ENCODE measurements around the gene DRICH1. TPM values are rescaled to one million over a fixed set of nuclear protein-coding genes. Genes with fewer than 3 reads are reported as not detected.
"Not testable (repeated sequence)": the region's sequence is repeated elsewhere in the genome, so short reads cannot be mapped to it uniquely, and the experiment has no call there.

Gene DRICH1
- total RNA-seq, 1 donor = 0.54 TPM

DNA sequence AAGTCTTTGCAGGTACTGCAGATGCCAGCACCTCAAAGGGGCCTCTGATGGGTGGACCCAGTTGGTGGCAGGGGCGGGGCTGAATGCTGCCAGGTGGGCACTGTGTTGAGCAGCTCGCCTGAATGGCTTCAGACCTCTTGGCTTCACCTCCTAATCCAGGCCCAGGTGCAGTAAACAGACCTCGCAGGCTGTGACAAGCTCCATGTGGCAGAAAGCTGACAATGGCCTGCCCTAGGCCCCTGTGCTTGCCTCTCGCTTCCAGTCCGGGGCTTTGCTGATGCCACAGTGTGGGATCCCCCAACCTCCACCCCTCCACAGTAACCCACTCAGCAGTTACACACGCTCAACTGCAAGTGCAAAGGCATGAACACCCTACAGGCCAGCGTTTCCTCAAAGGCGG is 61.4 kb downstream of the DRICH1 start:
- no peak for DNase-seq (ENCODE audit: low read depth in 2 of 3, low spot score in 2 of 3)

DNA sequence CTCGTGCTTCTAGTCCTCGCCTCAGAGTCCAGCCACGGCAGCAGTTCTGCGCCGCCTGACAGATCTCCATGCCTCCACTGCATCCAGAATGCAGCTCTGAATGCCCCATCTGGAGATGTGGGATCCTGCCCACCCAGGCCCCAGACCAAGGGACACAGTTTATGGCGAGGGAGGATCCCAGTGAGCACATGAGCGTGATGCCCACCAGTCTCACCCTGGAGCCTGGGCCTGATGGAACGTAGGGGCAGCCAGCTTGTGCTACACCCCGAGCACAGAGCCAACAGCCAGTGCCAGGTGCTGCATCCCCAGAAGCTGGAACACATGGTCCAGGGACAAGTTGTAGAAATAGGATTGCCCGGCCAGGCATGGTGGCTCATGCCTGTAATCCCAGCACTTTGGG is 62.4 kb downstream of the DRICH1 start:
- DNase-seq (ENCODE audit: low read depth in 2 of 3, low spot score in 2 of 3) = no peak

DNA sequence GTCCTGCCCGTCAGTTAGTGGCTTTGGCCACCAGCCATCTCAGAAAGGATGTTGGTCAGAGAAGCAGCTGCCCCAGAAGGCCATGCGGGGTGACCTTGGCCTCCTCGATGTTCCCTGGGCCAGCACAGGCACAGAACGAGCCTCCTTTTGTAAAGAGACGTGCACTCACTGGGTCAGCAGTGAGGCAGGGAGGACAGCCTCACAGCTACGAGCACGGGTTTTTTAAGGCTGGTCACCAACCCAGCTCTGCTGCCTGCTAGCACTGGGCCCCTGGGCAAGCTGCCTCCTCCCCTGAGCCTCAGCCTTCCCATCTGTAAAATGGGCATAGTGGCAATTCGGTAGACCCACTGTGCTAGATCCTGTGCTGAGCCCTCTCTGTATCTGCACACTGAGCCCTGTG is 62.8 kb downstream of the DRICH1 start:
- no peak for DNase-seq (ENCODE audit: low read depth in 2 of 3, low spot score in 2 of 3)

DNA sequence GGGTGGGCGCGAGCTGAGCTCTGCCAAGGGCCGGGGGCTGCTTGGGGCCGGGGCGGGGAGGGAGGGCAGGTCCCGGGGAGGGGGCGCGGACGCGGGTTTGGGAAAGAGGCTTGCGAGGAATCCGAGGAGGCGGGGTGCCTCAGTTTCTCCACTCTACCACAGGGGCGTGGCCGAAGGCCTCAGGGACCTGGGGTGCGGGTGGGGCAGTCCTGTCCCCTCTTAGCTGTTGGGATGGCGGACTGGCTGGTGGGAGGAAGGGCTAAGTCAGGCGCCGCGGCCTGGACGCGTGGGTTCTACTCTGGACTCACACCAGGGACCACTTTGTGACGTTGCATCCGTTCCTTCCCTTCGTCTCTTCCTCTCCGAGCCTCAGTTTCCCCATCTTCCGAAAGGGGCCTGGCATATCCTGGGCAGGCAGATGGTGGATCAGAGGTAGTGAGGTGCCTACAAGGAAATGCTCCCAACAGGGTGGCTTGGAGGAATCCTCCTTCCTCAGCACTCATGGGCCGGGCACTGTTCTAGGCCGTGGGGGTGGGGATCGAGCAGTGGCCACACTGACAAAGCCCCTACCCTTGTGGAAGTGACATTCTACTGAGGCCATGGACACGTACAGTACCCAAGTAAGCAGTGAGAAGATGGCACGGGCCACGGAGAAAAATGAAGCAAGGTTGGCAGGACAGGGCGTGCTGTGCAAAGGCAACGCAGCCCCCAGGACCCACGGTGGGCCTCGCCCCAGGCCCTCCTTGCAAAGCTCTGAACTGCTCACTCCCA is 65.2 kb downstream of the DRICH1 start:
- no peak for DNase-seq (ENCODE audit: low read depth in 2 of 3, low spot score in 2 of 3)

DNA sequence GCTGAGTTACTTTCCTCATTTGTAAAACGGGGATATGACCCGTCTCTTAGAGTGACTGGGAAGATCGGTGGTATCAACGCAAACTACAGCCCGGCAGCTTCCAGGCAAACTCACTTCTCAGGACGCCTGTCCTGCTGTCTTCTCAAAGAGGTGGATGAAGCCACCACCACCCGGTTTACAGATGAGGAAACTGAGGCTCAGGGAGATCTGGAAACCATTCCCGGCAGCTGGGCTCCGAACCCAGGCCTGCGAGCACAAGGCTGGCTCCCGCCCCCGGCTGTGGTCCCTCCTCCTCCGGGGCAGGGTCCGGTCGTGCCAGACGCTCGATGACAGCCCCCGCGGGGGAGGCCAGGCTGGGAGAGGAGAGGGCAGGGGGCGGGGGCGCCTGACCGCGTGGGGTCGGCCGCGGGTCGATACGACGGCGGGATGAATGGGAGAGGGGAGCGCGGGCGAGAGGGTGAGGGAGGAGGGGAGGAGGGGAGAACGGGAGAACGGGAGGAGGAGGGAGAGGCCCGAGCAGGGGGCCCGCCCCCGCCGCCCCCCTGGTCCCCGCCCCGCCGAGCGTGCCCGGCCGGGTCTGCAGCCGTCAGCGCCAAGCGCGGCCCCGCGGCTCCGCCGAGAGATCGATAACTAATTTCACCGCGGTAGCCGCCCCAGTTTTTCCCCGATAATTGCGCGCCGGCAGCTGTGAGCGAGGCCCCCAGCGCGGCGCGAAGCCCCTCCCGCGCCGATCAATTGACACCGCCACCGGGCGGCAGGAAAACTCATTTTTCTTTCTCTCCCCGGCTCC is 66.0 kb downstream of the DRICH1 start:
- DNase-seq (ENCODE audit: low read depth in 2 of 3, low spot score in 2 of 3) = peak in 1 of 3 donors; percentile 43

DNA sequence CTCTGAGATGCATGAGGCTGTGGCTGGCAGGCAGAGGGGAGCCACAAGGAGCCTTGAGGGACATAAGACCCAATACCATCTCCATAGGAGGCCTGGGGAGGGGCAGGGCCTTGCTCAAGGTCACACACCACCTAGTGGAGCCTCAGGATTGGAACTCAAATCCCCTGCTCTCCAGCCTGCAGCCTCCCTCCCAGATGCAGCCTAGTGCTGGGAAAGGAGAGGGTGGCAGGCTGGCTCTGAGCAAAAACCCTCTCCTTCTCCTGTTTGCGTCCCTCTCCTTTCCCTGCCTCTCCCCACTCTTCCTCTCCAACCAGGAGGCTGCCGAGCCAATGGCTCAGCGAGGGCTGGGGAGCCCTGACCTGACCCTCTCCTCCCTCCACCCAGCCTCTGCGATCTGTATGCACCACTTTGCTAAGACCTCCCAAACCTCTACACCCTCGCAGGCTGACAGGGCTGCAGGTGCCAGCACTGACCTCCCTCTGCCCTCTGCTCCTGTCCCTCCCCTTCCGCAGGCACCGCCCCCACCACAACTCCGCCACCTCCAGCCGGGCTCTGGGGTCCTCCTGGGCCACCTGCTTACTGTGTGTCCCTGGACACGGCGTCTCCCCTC is 66.7 kb downstream of the DRICH1 start:
- peak in 1 of 3 donors; percentile 44 for DNase-seq (ENCODE audit: low read depth in 2 of 3, low spot score in 2 of 3)

DNA sequence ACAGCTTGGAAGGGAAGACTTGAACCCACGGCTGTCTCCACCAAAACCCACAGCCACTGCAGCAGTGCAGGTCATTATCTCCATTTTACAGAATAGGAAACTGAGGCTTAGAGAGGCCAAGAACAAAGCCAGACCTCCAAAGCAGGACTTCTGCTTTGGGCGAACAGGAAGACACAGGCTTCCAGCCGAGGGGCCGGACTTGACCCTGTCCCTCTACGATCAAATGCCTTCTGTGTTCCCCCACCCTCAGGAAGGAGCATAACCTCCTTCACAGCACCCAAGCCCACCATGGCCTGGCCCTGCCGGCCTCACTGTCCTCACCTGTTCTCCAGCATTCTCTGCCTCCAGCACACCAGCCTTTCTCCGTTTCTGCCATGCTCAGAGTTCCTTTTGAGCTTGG is 67.8 kb downstream of the DRICH1 start:
- no peak for DNase-seq (ENCODE audit: low read depth in 2 of 3, low spot score in 2 of 3)

DNA sequence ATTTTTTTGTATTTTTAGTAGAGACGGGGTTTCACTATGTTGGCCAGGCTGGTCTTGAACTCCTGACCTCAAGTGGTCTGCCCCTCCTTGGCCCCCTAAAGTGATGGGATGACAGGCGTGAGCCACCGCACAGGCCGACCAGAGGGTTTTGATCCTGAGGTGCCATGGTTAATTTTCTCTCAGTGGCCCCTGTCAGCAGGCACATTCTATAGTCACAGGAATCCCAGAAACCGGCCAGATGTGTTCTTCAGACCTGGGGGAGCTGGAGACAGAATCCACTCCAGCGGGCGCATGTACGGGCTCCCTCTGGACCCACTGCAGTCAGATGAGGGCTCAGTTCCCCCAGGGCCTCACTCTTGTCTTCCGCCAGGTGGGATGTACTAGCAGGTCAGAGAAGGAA is 69.0 kb downstream of the DRICH1 start:
- DNase-seq (ENCODE audit: low read depth in 2 of 3, low spot score in 2 of 3) = no peak

DNA sequence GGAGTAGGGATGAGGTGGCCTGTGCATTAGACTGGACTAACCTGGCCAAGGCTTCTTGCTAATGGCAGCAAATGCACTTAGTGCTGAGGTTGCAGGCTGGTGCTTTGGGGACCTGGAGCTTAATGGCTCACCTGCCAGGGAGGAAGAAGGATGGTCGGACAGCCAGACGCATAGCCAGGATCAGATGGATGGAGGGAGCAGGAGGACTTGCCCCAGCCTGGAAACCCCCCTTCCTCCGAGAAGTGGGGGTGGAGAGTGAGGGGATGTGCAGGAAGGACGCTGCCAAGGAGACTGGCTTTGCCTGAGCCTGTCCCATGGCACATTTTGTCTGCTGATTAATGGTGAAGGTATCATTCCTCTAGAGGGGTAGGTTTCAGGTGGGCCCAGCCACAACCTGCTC is 69.9 kb downstream of the DRICH1 start:
- no peak for DNase-seq (ENCODE audit: low read depth in 2 of 3, low spot score in 2 of 3)

DNA sequence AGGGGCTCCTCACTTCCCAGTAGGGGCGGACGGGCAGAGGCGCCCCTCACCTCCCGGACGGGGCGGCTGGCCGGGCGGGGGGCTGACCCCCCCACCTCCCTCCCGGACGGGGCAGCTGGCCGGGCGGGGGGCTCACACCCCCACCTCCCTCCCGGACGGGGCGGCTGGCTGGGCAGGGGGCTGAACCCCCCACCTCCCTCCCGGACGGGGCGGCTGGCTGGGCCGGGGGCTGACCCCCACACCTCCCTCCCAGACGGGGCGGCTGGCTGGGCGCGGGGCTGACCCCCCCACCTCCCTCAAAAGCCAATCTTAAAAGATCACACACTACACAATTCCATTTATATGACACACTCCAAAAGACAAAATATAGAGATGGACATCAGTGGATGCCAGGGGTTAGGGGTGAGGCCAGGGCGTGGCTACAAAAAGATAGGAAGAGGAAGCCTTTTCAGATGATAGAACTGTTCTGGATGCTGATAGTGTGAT is 71.1 kb downstream of the DRICH1 start:
- not testable (repeated sequence) for DNase-seq (ENCODE audit: low read depth in 2 of 3, low spot score in 2 of 3)

DNA sequence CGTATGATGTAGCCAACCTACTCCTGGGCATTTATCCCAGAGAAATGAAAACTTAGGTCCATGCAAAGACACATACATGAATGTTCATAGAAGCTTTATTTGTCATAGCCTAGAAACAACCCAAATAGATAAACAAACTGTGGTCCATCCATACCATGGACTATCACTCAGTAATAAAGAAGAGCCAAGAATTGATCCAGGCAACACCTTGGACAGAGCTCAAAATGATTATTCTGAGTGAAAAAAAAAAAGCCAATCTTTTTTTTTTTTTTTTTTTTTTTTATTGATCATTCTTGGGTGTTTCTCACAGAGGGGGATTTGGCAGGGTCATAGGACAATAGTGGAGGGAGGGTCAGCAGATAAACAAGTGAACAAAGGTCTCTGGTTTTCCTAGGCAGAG is 71.9 kb downstream of the DRICH1 start:
- not testable (repeated sequence) for DNase-seq (ENCODE audit: low read depth in 2 of 3, low spot score in 2 of 3)

Small RNA genes within 50 kb of the gene (small RNA-seq; reads per million reads assigned to genes)
- not detected for gene AP000346.3

Other genes starting within 250 kb of the DRICH1 start
- gene IGLL1, start 52.0 kb downstream of the DRICH1 start, total RNA-seq = 203 TPM
- 12.1 TPM for gene RGL4, start 58.7 kb upstream of the DRICH1 start, total RNA-seq
- 9.7 TPM for gene ZNF70, start 118.8 kb upstream of the DRICH1 start, total RNA-seq
- gene VPREB3, start 122.1 kb upstream of the DRICH1 start, total RNA-seq = 2.2 TPM
- gene C22orf15, start 130.7 kb upstream of the DRICH1 start, total RNA-seq = 1.6 TPM
- 11.0 TPM for gene CHCHD10, start 135.7 kb upstream of the DRICH1 start, total RNA-seq
- 3.2 TPM for gene MMP11, start 140.5 kb upstream of the DRICH1 start, total RNA-seq
- gene SMARCB1, start 154.6 kb upstream of the DRICH1 start, total RNA-seq = 65.4 TPM
- 6.7 TPM for gene DERL3, start 206.7 kb upstream of the DRICH1 start, total RNA-seq
- 16.7 TPM for gene SLC2A11, start 225.6 kb upstream of the DRICH1 start, total RNA-seq

All from hematopoietic multipotent progenitor cell (in vitro differentiated cells).